GM15510 (cell line): ENCODE results near the gene GJA5.

Experiments used
- POLR2A ChIP-seq: IDR thresholded peaks from 3 replicates; pipeline ENCODE4 v1.6.1; 2011; ENCODE audit warnings: borderline replicate concordance; ENCODE audit not compliant: insufficient read length; ENCODE audit errors: extremely low read depth

Gene GJA5

DNA sequence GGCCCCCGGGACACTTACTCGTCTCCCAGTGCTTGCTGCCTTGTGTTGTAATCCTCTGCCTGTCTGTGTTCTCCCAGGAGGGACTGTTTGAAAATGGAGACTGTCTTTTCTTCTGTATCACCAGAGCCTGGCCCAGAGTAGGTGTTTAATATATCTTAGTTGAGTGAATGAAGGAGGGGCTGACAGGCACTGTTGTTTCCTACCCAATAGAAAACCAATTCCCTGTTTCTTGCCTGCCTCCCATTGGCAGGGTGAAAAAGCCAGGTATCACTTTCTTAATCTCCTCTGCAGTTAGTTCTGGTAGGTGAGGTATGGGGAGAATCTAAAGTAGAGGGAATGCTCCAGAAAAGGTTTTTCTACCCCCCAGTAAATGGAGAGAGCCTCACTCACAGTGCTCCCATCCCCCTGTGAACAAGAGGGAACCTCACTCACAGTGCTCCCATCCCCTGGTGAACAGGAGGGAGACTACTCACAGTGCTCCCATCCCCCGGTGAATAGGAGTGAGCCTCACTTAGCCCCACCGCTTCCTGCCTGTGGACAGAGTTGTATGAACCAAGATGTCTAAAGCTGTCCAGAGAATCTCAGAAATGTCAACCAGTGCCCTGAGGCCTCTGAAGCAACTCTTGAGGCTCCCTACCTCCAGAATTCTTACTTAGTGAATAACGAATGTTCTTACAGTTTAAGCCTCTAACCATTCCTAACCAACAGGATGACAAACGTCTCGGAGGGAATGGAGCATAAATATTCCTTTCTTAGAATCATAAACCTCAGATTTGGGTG is at the start of gene GJA5:
TSS of gene GJA5 (minus strand) at position 122 of the 780 bp plus-strand sequence. CDS start 1,364 bp downstream, outside the sequence.
- no peak for TF ChIP-seq POLR2A

DNA sequence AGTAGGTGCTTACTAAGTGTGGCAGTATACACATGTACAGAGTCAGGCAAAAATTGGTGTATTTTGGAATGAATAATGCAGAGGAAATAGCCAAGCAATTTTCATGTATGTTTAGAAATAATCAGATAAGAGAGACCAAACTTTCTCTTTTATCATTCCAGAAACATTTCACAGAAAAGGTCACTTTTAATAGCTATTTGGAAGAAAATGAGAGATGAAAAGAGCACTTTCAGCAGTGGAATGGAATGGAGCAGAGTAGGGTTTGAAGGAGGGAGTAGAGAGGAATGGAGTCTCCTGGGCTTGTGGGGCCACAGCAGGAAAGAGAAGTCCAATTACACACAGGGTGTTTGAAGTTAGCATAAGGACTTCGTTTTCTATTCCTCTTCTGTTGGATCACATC is 48.8 kb upstream of the GJA5 start:
- no peak for TF ChIP-seq POLR2A

DNA sequence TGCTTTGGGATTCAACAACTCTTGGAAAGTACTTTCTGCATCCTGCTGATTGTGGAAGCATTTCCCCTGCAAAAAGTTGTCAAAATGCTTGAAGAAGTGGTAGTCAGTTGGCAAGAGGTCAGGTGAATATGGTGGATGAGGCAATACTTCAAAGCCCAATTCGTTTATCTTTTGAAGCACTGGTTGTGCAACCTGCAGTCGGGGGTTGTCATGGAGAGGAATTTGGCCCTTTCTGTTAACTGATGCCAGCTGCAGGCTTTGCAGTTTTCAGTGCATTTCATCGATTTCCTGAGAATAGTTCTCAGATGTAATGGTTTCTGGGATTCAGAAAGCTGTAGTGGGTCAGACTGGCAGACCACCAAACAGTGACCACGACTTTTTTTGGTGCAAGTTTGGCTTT is 47.6 kb upstream of the GJA5 start:
- TF ChIP-seq POLR2A = no peak

DNA sequence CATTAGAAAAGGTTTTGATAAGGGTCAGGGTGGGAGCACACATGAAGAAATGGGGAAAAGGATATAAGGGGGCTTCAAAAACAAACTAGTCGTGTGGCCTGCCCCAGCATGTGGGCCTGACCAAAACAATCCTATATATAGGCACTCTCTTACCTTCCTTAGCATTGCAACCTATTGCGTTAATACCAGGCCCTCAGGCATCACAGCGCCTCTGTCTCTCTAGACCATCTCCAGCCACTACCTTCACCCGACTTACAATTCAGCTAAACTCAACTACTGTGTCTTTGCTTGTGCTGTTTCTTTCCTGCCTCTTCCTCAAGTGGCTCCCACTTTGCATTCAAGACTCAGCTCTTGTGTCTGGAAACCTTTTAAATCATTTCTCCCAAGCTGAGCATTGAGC is 47.0 kb upstream of the GJA5 start:
- no peak for TF ChIP-seq POLR2A

DNA sequence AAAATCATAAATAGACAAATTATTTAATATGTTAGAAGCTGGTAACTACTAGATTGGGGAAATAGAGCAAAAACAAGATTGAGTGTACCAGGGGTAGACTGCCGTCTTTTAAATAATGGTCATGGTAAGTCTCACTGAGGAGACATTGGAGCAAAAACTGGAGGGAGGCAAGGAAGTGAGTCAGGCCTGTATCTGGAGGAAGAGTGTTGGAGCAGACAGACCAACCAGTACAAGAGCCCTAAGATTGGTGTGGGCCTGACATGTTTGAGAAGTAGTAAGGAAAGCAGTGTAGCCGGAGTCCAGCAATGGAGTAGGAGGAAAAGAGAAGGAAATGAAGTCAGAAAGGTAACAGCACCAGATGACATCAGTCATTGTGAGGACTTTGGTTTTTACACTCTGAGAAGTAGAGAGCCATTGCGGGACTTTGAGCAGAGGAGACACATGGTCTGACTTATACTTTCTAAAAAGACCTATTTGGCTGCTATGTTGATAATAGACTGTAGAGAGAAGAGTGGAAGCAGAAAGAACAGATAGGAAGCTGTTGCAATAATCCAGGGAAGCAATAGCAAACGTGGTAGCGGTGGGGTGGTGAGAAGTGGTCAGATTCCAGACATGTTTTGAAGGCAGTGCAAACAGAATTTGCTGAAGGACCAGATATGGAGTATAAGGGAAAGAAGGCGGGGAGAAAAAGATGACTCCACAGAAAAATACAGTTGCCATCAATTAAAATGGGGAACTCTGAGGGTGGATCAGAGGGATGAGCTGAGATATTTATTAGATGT is 44.7 kb upstream of the GJA5 start:
- no peak for TF ChIP-seq POLR2A

DNA sequence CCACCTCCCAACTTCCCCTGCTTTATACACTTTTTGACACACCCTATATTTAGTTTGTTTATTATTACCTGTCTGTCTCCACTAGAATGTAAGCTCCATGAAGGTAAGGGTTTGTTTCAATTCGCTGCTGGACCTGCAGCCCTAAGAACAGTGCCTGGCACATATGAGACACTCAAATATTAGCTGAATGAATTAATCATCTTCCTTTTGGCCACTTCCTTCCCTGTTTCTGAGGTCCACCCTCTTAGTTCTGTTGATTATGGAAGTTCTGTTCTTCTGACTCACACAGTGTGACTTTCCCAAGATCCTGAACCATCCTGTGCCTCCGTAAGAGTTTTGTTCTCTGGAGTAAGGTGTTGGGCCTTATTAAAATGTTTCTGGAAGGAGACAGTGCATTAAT is 40.4 kb upstream of the GJA5 start:
- TF ChIP-seq POLR2A = no peak

DNA sequence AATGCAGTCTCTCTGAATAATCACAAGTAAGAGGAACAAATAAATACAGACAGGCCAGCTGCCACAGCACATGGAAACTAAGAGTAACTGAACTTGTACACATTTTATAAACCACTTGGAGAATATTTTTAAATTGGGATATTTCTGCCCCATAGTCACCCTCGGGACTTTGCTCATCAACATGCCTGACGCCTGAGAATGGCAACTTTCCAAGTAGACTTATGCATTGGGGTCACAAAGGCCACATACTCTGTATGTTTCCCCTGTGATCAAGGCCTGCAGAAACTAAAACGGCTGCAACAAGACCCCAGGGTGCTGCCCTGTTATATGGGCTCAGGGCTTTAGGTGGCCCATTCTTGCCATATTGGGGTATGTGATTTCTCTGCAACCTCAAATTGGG is 38.3 kb upstream of the GJA5 start:
- no peak for TF ChIP-seq POLR2A

DNA sequence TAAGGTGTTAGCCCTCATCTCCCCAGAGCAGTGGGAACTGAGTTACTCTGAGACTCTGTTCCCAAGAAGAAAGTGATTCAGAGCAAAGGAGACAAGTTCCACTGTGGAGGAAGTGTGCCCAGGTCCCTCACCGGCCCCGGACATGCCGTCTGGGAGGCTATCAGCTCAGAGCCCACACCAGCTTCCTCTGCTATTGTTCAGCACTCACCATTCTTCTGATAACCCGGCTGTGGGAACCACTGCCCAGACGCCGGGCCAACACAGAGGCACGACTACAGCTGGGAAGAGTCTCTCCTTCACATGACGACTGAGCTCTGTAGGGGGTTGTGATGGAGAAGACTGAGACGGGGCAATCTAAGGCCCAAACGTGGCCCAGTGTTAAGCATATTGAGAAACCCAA is 34.2 kb upstream of the GJA5 start:
- TF ChIP-seq POLR2A = no peak

DNA sequence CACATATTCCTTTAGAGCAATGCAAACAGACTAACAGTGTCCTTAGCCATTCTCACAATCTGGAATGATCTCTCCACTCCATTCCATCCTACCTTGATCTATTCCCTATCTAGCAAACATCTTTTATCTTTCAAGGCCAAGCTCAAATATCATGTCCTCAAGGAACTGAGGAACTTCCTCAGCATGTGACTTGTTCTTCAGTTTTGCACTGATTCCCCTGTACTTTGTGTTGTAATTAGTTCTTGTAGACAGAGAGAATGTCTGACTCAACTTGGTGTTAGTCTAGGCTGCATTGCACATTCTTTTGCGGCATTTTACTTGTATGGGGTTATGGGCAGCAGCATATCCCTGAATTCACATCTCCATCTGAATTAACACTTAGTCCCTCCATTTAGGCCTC is 31.5 kb upstream of the GJA5 start:
- no peak for TF ChIP-seq POLR2A

DNA sequence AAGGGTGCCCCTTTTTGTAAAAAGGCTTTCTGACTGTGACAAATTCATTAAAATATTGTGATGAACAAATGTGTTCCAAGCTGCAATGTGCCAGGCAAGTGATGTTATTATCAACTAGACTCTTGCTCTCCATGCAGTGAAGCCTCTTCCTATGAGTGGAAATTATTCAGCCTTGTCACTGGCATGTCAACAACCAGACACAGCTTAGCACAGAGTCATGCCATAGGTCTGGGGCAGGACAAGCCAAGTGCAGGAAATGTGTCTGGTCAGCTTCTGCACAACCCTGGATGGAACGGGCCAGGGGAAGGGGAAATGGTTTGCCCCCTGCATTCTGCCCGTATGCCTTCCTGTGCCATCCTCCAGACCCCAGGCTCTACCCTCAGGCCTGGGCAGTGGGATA is 27.4 kb upstream of the GJA5 start:
- TF ChIP-seq POLR2A = no peak

DNA sequence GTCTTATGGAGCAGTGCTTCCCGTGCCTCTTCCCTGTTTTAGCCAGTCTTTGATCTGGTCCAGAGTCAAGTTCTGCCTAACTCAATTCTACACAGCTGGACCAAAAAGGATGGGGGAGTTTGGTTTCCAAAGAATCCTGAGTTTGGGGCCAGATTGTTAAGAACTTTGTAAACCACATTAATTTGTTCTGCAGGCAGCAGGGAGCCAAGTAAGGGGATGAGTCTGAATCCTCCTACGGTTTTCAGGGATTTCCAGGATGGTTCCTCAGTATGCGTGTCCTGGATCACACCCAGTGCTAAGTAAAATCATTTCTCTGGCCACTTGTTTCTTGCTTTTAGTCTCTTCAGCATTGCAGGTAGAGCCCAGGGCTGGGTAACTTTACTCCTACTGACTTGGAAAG is 26.1 kb upstream of the GJA5 start:
- TF ChIP-seq POLR2A = no peak

DNA sequence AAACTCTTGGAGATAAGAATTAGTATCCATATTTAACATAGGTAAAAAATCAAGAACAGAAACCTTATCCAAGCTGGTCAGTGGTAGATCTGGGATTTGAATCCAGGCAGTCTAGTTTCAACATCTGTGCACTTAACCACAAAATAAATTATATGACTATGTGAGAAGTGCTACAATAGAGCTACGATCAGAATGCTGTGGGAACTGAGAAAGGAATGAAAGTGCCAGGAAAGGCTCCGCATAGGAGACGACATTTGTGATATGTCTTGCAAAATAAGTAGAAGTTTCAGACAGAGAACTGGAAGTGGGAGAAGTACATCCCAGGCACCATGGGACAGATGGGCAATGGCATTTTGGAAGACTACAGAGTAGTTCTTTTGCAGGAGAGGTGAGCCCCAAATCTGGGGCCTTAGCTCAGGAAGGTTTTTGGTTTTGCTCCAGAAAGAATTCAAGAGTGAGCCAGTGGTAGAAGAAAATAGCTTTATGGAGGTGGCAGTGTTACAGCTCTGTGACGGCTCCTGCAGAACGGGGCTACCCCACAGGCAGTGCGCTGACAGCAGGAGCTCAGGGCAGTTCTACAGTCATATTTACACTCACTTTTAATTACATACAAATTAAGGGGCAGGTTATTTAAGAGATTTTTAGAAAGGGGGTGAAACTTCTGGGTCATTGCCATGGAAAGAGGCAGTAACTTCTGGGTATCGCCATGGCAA is 25.5 kb upstream of the GJA5 start:
- TF ChIP-seq POLR2A = no peak

DNA sequence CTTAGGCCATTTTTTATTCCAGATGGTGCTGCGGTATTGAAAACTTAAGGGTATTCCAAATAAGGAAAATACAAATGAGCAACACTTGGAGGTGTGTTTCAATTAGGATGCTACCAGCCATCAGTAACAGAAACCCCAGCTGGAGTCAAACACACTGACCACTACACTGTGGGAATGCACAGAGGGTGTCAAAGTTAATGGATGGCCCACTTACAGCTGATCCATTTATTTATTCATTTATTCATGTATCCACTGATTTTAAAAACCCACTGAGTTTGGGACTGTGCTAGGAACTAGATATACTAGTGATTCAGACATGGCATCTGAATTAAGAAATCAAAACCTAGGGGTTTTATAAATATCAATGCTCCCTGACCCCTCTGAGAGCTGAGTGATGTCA is 24.5 kb upstream of the GJA5 start:
- no peak for TF ChIP-seq POLR2A

DNA sequence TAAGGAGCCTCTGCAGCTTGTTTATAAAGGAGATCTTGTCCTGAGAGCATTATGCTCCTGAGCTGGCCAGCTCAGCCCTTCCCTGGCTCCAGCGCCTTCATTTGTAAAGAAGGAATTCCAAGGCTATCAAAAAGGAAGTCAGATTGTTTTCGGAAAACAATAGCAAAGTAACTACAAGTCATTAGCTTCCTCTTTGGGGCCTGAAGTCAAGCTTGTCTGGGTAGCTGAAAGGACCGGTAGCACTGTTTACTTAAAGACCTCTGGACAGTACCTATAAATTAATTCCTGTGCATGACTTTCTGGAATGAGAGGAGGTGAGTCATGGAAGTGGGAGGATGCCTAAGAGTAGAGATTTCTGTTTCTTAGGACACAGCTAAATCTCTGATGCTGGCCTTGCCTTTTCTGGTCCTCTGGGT is 20.7 kb upstream of the GJA5 start:
- TF ChIP-seq POLR2A = no peak

DNA sequence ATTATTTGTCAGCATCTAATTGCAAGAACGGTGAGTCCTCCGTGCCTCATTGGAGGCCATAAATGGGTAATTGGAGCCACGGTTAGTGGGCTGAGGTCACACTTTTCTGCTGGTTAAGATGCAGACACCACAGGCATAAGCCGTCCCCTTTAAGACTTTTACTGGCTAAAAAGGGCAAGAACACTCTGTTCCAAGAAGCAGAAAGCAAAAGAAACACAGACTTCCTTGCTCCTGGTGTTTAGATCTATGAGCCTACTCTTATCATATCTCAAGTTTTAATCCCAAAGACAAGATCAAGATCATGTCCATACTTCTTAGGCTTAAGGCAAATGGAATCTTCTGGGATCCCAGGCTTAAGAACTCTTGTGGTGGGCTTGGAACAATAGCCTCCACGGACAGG is 17.3 kb upstream of the GJA5 start:
- TF ChIP-seq POLR2A = no peak
